Mucosa of descending colon (tissue), 3 donors: ENCODE data around the gene NOX5. TPM values are rescaled to one million over a fixed set of nuclear protein-coding genes. Genes with fewer than 3 reads are reported as not detected.

ENCODE experiments used
- ATAC-seq: fragments of 200-7000 bp; cut with Tn5 transposase; one replicate; pipeline ENCODE4 v1.9.1; 2020; ENCODE audit warnings: mild to moderate bottlenecking, moderate library complexity
- DNase-seq, 3 donors: peaks; one replicate each; pipeline ENCODE4 v3.0.0-alpha.2; 2020
- H3K36me3 ChIP-seq: fragments of 200-600 bp; one replicate; pipeline ENCODE4 v1.8.0; 2021; ENCODE audit warnings: low read depth, mild to moderate bottlenecking
- H3K4me1 ChIP-seq: fragments of 200-600 bp; one replicate; pipeline ENCODE4 v1.8.0; 2021; ENCODE audit warnings: low read depth, mild to moderate bottlenecking
- H3K4me3 ChIP-seq: fragments of 200-600 bp; one replicate; pipeline ENCODE4 v1.8.0; 2021; ENCODE audit warnings: mild to moderate bottlenecking
- H3K9me3 ChIP-seq: fragments of 200-600 bp; one replicate; pipeline ENCODE4 v1.8.0; 2021; ENCODE audit warnings: mild to moderate bottlenecking
- intact Hi-C, 2 donors: fragments of 100-400 bp; cut with DNase I in 1 of 2; cut with micrococcal nuclease in 1 of 2; formaldehyde crosslinking; loops; one replicate each; pipeline versions ENCODE4 v1.11.0 to v1.11.1; 2022; cut with DNase I, micrococcal nuclease
- total RNA-seq, 3 donors: library from RNA; stranded (reverse); fragmentation: NEBNext Ultra II Directional in 2 of 3; extraction: Animal tissue kit (Norgen Biotek cat#: 25700) in 2 of 3; gene quantifications; one replicate each; pipeline versions ENCODE4 v1.2.1 to v1.2.4, GENCODE V29; 2021 to 2023
- TF ChIP-seq, protein P1 (sequence below): fragments of 200-600 bp; IDR thresholded peaks from one replicate; pipeline ENCODE4 v1.8.0; 2022; ENCODE audit warnings: antibody characterized with exemption, mild to moderate bottlenecking
- donor health status: DM: no; HTN: no; CAD: no; lungs with moderate emphysema.
- donor health status: DM: no; HTN: no; CAD: no.
- donor health status: DM: no; HTN: yes; CAD: no.

The NOX5 gene
- total RNA-seq, 3 donors from 2014 or later, result 0.13 to 0.17 TPM; not detected in 1

DNA sequence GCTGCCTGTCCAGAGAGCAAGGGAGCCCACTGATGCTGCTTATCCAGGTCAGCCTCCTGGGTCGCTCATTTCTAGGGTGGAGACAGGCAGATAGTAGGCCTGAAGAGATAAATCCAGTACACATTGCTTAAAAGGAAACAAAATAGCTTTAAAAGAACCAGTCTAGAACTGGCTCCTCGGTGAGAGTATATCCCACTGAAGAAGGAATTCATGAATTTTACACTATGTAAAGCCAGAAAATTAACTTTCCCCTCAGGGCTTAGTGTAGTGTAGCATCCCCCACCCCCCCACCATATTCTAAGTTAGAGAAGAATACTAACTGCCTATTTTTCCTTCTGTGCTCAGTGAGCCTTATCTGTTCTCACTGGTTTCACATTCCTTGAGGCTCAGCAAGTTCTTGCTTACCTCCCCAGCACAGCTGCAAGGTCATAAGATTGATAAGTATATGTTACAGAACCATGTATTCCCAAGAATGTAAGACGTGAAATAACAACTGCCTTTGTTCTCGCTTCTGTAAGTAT is 30.5 kb upstream of the NOX5 start:
- ATAC-seq, result no peak
- no peaks in the 10 kb centered on the region for H3K36me3 ChIP-seq
- intact Hi-C loops, result no loop called here
- H3K4me1 ChIP-seq, result no peaks in the 10 kb centered on the region
- H3K4me3 ChIP-seq, result no peak overlapping the region
- no peak for DNase-seq
- TF ChIP-seq, protein P1, sequence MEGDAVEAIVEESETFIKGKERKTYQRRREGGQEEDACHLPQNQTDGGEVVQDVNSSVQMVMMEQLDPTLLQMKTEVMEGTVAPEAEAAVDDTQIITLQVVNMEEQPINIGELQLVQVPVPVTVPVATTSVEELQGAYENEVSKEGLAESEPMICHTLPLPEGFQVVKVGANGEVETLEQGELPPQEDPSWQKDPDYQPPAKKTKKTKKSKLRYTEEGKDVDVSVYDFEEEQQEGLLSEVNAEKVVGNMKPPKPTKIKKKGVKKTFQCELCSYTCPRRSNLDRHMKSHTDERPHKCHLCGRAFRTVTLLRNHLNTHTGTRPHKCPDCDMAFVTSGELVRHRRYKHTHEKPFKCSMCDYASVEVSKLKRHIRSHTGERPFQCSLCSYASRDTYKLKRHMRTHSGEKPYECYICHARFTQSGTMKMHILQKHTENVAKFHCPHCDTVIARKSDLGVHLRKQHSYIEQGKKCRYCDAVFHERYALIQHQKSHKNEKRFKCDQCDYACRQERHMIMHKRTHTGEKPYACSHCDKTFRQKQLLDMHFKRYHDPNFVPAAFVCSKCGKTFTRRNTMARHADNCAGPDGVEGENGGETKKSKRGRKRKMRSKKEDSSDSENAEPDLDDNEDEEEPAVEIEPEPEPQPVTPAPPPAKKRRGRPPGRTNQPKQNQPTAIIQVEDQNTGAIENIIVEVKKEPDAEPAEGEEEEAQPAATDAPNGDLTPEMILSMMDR, result no peak
- no peaks in the 10 kb centered on the region for H3K9me3 ChIP-seq

DNA sequence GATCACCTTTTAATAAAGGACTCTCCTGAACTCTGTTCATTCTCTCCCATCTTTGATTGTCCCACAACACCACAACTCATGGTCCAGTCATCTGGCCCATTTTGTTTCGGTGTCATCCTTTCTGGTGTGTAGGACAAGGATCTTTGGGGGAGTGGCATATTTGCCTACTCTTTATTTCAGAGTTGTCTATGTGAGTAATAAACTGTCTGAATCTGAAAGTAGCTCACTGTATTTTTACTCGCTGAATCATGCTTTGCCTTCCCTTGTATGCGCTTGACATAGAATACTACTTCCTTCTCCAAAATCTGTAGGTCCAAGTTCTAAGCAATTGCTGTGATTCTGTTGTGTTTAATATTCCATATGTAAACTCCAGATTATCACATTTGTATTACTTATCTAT is 29.9 kb upstream of the NOX5 start:
- ATAC-seq, result no peak
- Histone ChIP-seq H3K4me1 (no peaks in the 10 kb centered on the region), H3K36me3 (no peaks in the 10 kb centered on the region), H3K9me3 (no peaks in the 10 kb centered on the region), H3K4me3 (no peak overlapping the region)
- TF ChIP-seq, protein P1, result no peak
- intact Hi-C loops, result no loop called here
- DNase-seq, result no peak

DNA sequence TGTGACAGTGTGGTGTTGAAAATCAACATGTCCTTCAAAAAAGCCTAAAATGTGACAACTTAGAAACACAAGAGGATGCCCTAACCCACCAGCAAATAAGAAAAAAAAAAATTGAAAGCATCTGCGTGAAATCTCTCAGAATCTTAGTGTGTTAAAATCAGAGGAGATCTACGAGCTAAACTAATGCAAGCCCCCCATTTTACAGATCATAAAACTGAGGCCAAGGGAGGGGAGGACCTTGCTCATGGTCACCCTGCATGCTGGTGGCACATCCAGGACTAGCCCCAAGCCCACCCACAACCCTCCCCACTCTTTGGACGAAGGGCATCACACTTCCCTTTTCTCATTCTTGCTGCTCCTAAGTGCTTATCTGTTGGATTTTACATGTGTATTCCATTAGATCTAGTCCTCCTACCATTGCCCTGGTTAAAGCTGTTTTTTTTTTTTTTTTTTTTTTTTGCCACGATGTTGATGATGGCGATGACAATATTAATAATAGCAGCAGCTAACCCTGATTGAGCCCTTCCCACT is 29.1 kb upstream of the NOX5 start:
- Histone ChIP-seq H3K36me3 (no peaks in the 10 kb centered on the region), H3K4me3 (no peak overlapping the region), H3K9me3 (no peaks in the 10 kb centered on the region), H3K4me1 (no peaks in the 10 kb centered on the region)
- intact Hi-C loops, result no loop called here
- ATAC-seq (no peak), DNase-seq (no peak)
- TF ChIP-seq, protein P1, result no peak

DNA sequence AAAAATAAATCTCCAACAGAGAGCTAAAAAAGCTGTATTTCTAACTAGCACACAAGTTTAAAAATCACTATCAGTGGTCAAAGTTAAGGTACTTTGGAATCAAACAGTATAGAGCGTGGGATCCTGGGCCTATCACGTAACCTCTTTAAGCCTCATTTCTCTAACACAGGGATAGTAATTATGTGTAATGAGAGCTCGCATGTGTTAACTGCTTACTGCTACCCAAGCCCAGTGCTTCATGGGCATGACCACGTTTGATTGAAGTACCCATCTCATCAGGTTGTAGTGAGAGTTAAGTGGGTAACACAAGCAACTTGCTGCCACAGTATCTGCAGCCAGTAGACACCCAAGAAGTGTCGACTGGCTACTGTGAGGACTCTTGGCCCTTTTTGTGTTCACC is 28.2 kb upstream of the NOX5 start:
- no peaks in the 10 kb centered on the region for H3K36me3 ChIP-seq
- H3K4me1 ChIP-seq, result no peaks in the 10 kb centered on the region
- DNase-seq, result no peak
- no peaks in the 10 kb centered on the region for H3K9me3 ChIP-seq
- ATAC-seq, result no peak
- TF ChIP-seq, protein P1, result no peak
- intact Hi-C loops, result no loop called here
- no peak overlapping the region for H3K4me3 ChIP-seq

DNA sequence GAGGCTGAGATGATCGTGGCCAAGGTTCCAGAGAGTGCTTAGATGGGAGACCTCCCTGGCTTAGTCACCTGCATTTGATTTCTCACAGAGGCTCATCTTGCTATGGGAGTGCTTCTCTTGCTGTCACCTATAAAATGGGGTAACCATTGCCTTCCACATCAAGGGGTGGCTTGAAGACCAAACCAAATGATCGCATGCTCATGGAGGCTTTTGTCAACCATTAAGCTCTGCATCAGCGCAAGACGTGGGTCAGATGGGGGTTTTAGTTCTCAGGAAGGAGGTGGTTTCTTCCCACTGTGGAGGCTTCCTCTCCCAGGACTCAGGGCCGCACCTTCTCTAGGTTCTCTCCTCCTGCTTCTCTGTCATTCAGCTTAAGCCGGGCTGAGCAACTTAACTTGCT is 27.4 kb upstream of the NOX5 start:
- intact Hi-C loops, result no loop called here
- H3K9me3 ChIP-seq, result no peaks in the 10 kb centered on the region
- H3K4me3 ChIP-seq, result no peak overlapping the region
- TF ChIP-seq, protein P1, result no peak
- ATAC-seq (no peak), DNase-seq (no peak)
- no peaks in the 10 kb centered on the region for H3K36me3 ChIP-seq
- H3K4me1 ChIP-seq, result no peaks in the 10 kb centered on the region

DNA sequence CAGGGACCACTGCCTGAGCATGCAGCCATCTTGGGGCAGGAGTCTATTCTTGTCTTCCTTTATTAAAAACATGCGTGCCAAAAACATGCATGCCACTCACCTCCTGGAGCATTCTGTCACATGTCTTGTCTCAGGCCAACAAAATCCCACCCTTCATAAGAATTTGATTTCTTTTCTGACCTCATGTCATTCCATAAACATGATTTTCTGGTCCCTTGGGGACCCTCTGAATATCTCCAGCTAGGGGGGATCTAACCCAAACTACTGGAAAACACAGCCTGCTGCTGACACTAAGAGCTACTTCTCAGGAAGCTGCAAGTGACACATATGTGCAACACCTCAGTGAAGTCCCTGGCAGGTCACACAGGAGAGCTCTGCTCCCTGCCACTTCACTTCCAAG is 26.8 kb upstream of the NOX5 start:
- DNase-seq, result no peak
- Histone ChIP-seq H3K9me3 (no peaks in the 10 kb centered on the region), H3K4me1 (no peaks in the 10 kb centered on the region), H3K4me3 (no peak overlapping the region), H3K36me3 (no peaks in the 10 kb centered on the region)
- ATAC-seq, result no peak
- TF ChIP-seq, protein P1, result no peak
- intact Hi-C loops, result no loop called here
